HG03432 (cell line): ENCODE measurements around the gene UBE2L5.

Experiments used
- ATAC-seq: cut with Tn5 transposase; IDR thresholded peaks from one replicate; pipeline ENCODE4 v1.9.1; 2021; ENCODE audit warnings: mild to moderate bottlenecking, moderate library complexity; ENCODE audit not compliant: unreplicated experiment

UBE2L5 gene

GRCh38 chr13:30422054-30422839, at the start of gene UBE2L5:
Gene UBE2L5, plus strand, starts transcription at chr13:30422493. Its CDS starts 5,498 bp downstream, at chr13:30427991.
- ATAC-seq = peak; percentile 82

DNA sequence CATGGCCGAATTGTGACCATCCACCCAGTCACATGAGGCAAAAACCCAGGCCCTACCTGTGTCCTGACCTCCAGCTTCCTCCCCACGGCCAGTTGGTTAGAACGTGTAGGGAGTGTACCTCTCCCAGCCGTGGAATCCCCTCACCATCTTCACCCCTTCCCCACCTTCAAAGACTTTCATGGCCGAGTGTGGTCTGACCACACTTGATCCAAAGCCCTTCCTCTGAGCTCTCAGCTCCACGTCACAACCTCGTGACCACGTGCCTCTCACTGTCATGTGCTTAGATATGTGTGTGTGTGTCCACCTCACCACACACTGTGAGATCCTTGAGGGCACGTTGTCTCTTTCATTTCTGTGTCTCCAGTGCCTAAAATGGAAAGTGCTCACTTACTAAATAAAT, 48.6 kb upstream of the UBE2L5 start:
- peak; percentile 18 for ATAC-seq

DNA sequence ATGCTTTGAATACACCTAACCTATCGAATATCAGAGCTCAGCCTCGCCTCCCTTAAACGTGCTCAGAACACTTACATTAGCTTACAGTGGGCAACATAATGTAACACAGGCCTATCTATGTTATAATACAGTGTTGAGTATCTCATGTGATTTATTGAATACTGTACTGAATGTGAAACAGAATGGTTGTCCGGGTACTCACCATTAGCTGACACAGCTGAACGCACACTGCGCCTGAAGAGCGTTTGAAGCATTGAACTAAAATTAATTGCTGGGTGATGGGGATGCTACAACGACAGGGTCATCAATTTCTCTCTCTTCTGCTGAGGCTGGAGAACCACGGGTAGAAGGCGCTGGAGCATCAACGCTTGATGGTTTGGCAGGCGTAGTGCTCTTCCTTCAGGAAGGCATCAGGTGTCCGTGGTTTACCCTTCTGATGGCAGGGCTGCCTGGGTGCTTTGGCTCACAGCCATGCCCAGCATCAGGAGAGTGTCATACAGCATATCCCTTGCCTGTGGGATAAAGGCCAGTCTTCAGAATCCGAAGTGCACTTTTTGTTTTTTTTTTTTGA, 46.9 kb upstream of the UBE2L5 start:
- no peak for ATAC-seq

- peak; percentile 59 for ATAC-seq
These were observed 45.6 kb upstream of the UBE2L5 start for GRCh38 chr13:30376426-30377311.

DNA sequence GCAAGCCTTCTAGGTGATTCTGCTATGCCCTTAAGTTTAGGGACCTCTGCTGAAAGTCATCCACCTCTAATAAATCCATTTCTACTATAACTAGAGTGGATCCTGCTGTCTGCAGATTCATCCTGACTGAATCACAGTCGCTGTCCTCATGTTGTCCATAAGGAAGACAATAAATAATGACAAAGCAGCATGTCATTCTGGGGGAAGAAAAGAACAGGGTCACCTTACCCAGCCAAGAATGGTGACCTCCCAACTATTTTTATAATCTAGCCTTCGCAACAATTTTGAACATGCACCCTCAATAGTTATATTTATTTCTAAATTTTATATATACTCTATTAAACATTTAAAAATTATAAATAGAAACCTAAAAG, 45.0 kb upstream of the UBE2L5 start:
- ATAC-seq = no peak

DNA sequence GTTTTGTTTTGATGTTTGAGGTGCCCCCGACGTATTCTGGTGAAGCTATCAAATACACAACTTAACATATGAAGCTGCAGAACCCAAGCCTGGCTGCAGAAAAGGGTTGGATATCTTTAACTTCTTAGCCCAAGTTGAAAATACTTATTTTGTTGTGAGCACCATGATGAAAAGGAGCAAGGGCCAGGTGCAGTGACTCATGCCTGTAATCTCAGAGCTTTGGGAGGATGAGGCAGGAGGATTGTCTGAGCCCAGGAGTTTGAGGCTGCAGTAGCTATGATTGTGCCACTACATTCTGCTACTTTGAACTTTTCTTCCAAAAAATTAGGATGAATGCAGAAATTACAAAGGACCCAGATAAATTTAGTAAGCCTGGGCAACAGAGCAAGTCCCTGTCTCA, 44.1 kb upstream of the UBE2L5 start:
- ATAC-seq = no peak

- ATAC-seq = no peak
These were observed 41.2 kb upstream of the UBE2L5 start for GRCh38 chr13:30381049-30381448.

DNA sequence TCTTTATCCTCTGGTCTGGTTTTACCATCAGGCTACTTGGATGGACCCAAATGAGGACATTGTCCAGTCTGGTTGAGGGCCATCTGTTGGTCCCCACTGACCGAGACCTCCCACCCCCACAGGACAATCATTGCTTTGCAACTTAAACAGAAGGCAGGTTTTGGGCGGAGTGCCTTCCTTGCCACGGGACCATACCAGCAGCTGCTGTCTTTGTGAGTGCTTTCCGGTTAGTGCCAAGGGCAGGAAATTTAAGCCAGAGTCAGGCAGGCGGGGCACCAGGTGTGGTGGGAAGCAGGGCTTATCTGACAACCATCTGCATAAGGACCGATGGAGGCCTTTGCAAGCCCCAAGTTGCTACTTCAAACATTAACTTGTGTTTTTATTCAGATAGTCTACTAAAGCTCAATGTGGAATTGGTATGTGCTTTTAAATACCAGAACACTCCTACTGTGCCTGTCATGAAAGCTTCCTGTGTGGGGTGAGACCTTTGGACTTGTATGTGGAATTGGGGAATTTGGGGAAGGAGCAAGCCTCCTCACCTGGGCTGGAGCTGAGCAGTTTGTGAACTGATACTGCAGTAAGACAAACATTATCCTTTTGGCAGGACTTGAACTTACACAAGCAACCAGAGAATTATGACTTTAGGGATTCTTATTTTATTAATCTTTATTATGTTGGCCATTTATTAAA, 39.3 kb upstream of the UBE2L5 start:
- ATAC-seq = no peak

DNA sequence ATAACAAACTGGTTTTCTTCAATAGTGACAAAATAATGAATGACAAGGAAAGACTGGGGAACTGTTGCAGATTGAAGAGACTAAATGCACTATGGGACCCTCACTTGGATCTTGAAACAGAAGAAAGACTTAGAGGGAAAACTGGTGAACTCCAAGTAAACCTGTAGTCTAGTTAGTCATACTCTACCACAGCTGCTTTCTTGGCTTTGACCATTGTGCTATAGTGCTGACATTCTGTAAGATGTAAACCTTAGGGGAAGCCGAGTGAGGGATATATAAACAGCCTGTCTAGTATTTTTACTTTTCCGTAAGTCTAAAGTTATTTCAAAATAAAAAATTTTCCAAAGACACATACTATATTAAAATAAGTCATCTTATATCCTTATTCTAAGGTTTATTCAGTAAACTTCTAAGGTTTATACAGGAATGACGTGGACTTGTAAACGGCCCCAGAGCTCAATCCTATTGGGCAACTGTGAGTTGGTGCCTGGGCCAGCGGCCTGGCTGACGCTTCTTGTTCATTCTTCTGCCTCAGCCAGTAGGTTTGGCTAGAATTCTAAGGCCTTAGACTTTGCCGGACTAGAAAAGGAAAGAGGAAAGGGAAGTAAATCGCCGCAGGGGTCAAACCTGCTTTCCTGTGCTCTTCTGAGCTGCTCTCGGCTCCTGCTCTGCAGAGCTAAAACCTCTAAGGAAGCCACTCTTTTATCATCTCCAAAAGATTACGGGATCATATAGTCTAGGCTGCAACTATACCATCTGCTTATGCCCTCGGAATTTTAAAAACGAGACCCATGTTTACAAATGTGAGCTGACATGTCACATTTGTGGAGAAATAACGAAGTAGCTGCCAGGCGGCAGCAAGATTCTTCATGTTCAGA, 33.6 kb upstream of the UBE2L5 start:
- no peak for ATAC-seq

- ATAC-seq = no peak
These were observed 30.2 kb upstream of the UBE2L5 start for GRCh38 chr13:30391956-30392680.

- no peak for ATAC-seq
These were observed 29.6 kb upstream of the UBE2L5 start for GRCh38 chr13:30392681-30393045.

- peak; percentile 79 for ATAC-seq
These were observed 27.5 kb upstream of the UBE2L5 start for GRCh38 chr13:30394751-30395191.

DNA sequence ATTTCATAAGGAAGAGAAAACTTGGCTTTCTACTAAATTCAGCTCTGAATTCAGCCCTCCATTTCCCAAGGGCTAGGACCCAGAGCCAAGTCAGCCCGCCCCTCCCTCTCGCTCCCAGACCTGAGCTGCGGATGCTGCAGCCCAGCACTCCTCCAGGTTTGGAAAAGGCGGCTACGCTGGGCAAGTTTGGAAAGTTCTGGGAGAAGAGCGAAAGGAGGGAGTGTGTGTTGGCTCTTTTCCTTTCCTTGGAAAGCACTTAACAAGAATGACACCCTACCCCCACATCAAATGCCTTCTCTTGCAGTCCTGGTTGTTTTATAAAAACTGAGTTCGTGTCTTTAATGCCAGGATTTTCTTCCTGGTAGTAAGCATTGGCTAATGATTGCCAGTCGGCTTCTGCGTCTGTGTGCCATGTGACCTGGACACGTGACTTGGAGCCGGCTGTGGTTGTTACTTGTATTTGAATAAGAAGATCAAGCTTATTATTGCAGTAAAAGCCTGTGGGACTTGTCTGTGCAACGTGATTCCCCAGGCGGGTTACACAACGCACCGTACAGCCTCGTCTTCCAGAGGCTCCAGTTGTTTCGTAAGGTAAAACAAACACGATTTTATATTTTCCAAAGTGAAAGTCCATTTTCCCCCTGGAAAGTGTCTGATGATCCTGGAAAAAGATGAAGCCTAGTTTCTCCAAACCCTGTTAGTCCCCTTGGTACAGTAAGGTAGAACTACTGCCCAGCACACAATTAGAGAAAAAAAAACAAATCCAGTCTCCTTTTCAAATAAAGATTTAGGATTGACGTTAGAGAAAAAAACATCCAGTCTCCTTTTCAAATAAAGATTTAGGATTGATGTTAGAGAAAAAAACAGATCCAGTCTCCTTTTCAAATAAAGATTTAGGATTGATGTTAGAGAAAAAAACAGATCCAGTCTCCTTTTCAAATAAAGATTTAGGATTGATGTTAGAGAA, 26.8 kb upstream of the UBE2L5 start:
- peak; percentile 68 for ATAC-seq

- no peak for ATAC-seq
These were observed 25.7 kb upstream of the UBE2L5 start for GRCh38 chr13:30396434-30397075.

GRCh38 chr13:30398601-30399072, 23.7 kb upstream of the UBE2L5 start:
- no peak for ATAC-seq

- ATAC-seq = no peak
These were observed 21.9 kb upstream of the UBE2L5 start for GRCh38 chr13:30400376-30400775.

- no peak for ATAC-seq
These were observed 20.9 kb upstream of the UBE2L5 start for GRCh38 chr13:30401347-30401746.

DNA sequence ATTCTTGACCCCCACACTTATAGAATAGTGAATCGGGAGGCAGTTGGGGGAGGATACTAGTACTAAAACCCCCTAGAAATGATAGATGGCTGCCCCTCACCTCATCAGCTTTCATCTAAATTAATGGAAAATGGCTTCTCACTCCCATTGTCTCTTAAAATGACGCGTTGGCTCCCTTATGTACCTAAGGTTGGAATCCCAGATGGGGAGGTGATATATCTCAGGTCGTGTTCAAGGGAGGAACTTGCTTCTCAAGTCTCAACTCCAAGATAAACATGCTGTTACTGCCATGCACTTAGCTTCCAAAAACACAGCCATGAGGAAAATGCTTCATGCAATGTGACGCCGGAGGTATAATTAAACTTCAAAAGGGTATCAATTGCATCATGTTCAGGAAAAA, 18.8 kb upstream of the UBE2L5 start:
- ATAC-seq = no peak
